ENCODE data around the gene CD53. TPM values are rescaled to one million over a fixed set of nuclear protein-coding genes. Genes with fewer than 3 reads are reported as not detected.

CD53 gene
- total RNA-seq, 2 experiments from 2014 or later: 134 to 180 TPM

DNA sequence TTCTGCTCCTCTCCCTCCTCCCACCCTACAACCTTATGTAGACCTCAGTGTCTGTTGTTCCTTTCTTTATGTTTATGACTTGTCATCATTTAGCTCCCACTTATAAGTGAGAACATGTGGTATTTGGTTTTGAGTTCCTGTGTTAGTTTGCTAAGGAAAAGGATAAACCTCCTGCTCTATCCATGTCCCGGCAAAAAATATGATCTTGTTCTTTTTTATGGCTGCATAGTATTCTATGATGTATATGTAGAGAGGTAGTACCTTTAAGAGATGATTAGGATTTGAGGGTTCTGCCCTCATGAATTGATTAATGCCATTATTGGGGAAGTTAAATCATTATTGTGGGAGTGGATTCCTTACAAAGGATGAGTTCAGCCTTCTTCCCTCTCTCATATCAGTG, 49.0 kb downstream of the CD53 start:
- Histone ChIP-seq H3K9me2 (ENCODE audit: insufficient read depth, low read length) (no peaks in the 10 kb centered on the region), H4K20me1 (ENCODE audit: insufficient read depth, low read length) (no peaks in the 10 kb centered on the region), H3K79me2 (ENCODE audit: insufficient read depth, low read depth, low read length) (no peaks in the 10 kb centered on the region), H3K4me1 (ENCODE audit: insufficient read depth, low read length, poor library complexity, severe bottlenecking) (peaks cover under 1% of the 10 kb centered on the region), H3K27ac (ENCODE audit: low read depth, low read length, poor library complexity, severe bottlenecking) (no peak overlapping the region), H3K36me3 (ENCODE audit: insufficient read depth, low read length) (no peaks in the 10 kb centered on the region), H2AFZ (ENCODE audit: low read length) (no peak overlapping the region), H3K4me2 (ENCODE audit: low read length) (no peak overlapping the region), H3K4me3 (ENCODE audit: low read depth, low read length, poor library complexity, severe bottlenecking) (no peak overlapping the region), H3K9me3 (ENCODE audit: low read length) (no peaks in the 10 kb centered on the region)
- intact Hi-C loops (cut with micrococcal nuclease; ENCODE audit: unreplicated experiment): no loop called here
- TF ChIP-seq EZH2phosphoT487 (IDR thresholded peaks at IDR 0.05; ENCODE audit: borderline replicate concordance, low read depth, low read length): no peak
- TF ChIP-seq, protein P1, sequence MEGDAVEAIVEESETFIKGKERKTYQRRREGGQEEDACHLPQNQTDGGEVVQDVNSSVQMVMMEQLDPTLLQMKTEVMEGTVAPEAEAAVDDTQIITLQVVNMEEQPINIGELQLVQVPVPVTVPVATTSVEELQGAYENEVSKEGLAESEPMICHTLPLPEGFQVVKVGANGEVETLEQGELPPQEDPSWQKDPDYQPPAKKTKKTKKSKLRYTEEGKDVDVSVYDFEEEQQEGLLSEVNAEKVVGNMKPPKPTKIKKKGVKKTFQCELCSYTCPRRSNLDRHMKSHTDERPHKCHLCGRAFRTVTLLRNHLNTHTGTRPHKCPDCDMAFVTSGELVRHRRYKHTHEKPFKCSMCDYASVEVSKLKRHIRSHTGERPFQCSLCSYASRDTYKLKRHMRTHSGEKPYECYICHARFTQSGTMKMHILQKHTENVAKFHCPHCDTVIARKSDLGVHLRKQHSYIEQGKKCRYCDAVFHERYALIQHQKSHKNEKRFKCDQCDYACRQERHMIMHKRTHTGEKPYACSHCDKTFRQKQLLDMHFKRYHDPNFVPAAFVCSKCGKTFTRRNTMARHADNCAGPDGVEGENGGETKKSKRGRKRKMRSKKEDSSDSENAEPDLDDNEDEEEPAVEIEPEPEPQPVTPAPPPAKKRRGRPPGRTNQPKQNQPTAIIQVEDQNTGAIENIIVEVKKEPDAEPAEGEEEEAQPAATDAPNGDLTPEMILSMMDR (conservative IDR thresholded peaks at IDR 0.05; ENCODE audit: low read length): no peak
- no peak for DNase-seq (ENCODE audit: low spot score)
- POLR2A ChIA-PET: interaction anchor here (1.1 kb wide), 1 partner anchor 21 kb away, joined by 3 read pairs; no protein-coding TSS in a partner anchor
- no TSS peak for BruUV-seq (replicated peaks)
- CTCF ChIA-PET (ENCODE audit: unreplicated experiment): no interaction called here

DNA sequence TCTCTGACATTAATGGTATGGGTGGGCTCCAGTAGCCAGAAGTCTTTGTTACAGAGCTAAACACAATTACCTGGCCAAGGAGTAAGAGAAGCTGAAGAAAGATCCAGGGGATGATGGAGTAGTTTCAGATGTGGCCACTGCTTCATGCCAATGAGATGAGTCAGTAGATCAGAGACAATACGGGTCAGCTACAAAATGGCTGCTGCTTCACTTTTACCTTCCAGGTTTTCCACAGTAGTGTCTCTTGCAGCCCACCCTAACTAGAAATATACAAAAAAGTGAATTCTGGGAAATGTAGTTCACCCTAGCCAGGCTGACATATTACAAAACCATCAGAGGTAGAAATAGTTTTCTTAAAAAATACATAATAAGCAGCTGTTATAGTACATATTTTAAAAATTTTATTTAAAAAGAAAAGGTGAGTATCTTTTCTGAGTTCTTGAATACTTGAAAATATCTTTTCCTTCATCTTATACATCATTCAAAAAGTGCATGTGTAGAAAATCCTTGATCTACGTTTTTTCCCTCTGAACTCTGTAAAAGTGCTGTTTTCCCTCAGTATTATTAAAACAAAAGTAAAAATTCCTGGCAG, 54.6 kb downstream of the CD53 start:
- Histone ChIP-seq H3K27ac (ENCODE audit: low read depth, low read length, poor library complexity, severe bottlenecking) (no peak overlapping the region), H4K20me1 (ENCODE audit: insufficient read depth, low read length) (no peaks in the 10 kb centered on the region), H3K79me2 (ENCODE audit: insufficient read depth, low read depth, low read length) (no peaks in the 10 kb centered on the region), H3K36me3 (ENCODE audit: insufficient read depth, low read length) (no peaks in the 10 kb centered on the region), H2AFZ (ENCODE audit: low read length) (peak overlapping the region; percentile 30; the same call in 1 of the 2 replicates), H3K4me1 (ENCODE audit: insufficient read depth, low read length, poor library complexity, severe bottlenecking) (no peaks in the 10 kb centered on the region), H3K9me2 (ENCODE audit: insufficient read depth, low read length) (no peaks in the 10 kb centered on the region), H3K9me3 (ENCODE audit: low read length) (no peaks in the 10 kb centered on the region), H3K4me3 (ENCODE audit: low read depth, low read length, poor library complexity, severe bottlenecking) (no peak overlapping the region), H3K4me2 (ENCODE audit: low read length) (no peak overlapping the region)
- no peak for DNase-seq (ENCODE audit: low spot score)
- intact Hi-C loops (cut with micrococcal nuclease; ENCODE audit: unreplicated experiment): no loop called here
- BruUV-seq (replicated peaks): no TSS peak
- no peak for TF ChIP-seq EZH2phosphoT487 (IDR thresholded peaks at IDR 0.05; ENCODE audit: borderline replicate concordance, low read depth, low read length)
- TF ChIP-seq, protein P1 (conservative IDR thresholded peaks at IDR 0.05; ENCODE audit: low read length): no peak
- POLR2A ChIA-PET: interaction anchor here (0.6 to 1.0 kb wide), 2 partner anchors 11 to 1552 kb away, joined by 3 read pairs; no protein-coding TSS in a partner anchor
- CTCF ChIA-PET (ENCODE audit: unreplicated experiment): no interaction called here

DNA sequence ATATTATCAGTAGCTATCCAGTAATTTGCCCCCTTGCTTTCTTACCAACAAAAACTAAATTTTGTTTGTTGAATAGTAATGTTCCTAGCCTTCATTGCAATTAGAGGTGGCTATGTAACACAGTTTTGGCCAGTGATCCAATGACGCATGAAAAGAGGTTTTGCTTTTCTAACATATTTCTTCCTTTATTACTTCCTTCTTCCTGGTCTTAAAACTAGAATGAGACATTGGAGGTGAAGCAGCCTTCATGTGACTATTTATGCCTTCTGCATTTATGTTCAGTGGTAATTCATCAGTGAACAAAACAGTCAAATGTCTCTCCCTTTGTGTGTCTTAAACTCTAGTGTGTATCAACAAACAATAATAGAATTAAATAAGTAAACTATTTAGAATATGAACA, 55.2 kb downstream of the CD53 start:
- no peak overlapping the region for H3K4me3 ChIP-seq (ENCODE audit: low read depth, low read length, poor library complexity, severe bottlenecking)
- H3K4me1 ChIP-seq (ENCODE audit: insufficient read depth, low read length, poor library complexity, severe bottlenecking): no peaks in the 10 kb centered on the region
- intact Hi-C loops (cut with micrococcal nuclease; ENCODE audit: unreplicated experiment): no loop called here
- BruUV-seq (replicated peaks): no TSS peak
- POLR2A ChIA-PET: interaction anchor here (1.0 kb wide), 1 partner anchor 93 kb away, joined by 3 read pairs; no protein-coding TSS in a partner anchor
- H2AFZ ChIP-seq (ENCODE audit: low read length): peak overlapping the region; percentile 30; the same call in 1 of the 2 replicates
- no peaks in the 10 kb centered on the region for H3K9me3 ChIP-seq (ENCODE audit: low read length)
- H4K20me1 ChIP-seq (ENCODE audit: insufficient read depth, low read length): no peaks in the 10 kb centered on the region
- H3K27ac ChIP-seq (ENCODE audit: low read depth, low read length, poor library complexity, severe bottlenecking): no peak overlapping the region
- no peak for DNase-seq (ENCODE audit: low spot score)
- H3K9me2 ChIP-seq (ENCODE audit: insufficient read depth, low read length): no peaks in the 10 kb centered on the region
- H3K79me2 ChIP-seq (ENCODE audit: insufficient read depth, low read depth, low read length): no peaks in the 10 kb centered on the region
- no peak for TF ChIP-seq EZH2phosphoT487 (IDR thresholded peaks at IDR 0.05; ENCODE audit: borderline replicate concordance, low read depth, low read length)
- TF ChIP-seq, protein P1 (conservative IDR thresholded peaks at IDR 0.05; ENCODE audit: low read length): no peak
- H3K36me3 ChIP-seq (ENCODE audit: insufficient read depth, low read length): no peaks in the 10 kb centered on the region
- CTCF ChIA-PET (ENCODE audit: unreplicated experiment): no interaction called here
- no peak overlapping the region for H3K4me2 ChIP-seq (ENCODE audit: low read length)
